ENCODE results near the gene SNX13.

DNA sequence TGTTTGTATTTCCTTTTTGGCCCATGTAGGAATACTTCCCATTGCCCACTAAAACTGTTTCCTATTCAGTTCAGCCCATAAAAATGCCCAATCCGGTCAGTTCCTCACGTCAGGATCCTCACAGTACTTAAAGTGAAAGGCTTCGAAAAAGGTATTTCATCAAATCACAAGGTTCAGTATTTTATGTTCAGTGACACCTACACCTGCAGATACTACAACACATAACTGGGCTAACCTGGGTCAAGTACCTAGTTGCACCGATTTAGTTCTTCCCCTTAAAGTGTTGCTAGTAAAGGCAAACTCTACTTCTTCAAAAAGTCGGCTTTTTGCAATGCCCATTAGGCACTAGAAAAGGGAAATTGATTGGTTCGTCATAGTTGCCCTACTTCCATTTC is 1.1 kb downstream of the SNX13 start:
- TF ChIP-seq POLR2AphosphoS5 (IDR thresholded peaks at IDR 0.05; ENCODE audit: low read depth, low read length) (no peak), TAF1 (IDR thresholded peaks at IDR 0.05; ENCODE audit: low read depth, low read length) (no peak), POLR2A (IDR thresholded peaks at IDR 0.05; ENCODE audit: low read depth, low read length) (no peak), SPI1 (IDR thresholded peaks at IDR 0.05; ENCODE audit: low read depth, low read length) (no peak), PAX5 (IDR thresholded peaks at IDR 0.05; ENCODE audit: insufficient read depth, low read length, severe bottlenecking) (no peak), POU2F2 (IDR thresholded peaks at IDR 0.05; ENCODE audit: low read depth, low read length) (no peak)
